WI38 (cell line): ENCODE measurements around the gene HSPB3.

Experiments
- H3K4me3 ChIP-seq: 2 replicates; pipeline ENCODE4 v1.5.1; 2011; ENCODE audit warnings: low read depth, mild to moderate bottlenecking, control low read depth, low read length
- CTCF ChIP-seq: IDR thresholded peaks from 2 replicates; pipeline ENCODE4 v1.5.1; 2012; ENCODE audit warnings: low read depth, mild to moderate bottlenecking, control low read depth, low read length

HSPB3 gene

GRCh38 chr5:54445691-54446378, 9.7 kb upstream of the HSPB3 start:
- TF ChIP-seq CTCF = no peak

GRCh38 chr5:54446379-54446732, 9.1 kb upstream of the HSPB3 start:
- TF ChIP-seq CTCF = no peak
- no peak overlapping the region for H3K4me3 ChIP-seq

More at GRCh38 chr5:54445691-54446378, 9.7 kb upstream of the HSPB3 start:
- no peak overlapping the region for H3K4me3 ChIP-seq

GRCh38 chr5:54449923-54450322, 5.6 kb upstream of the HSPB3 start:
- TF ChIP-seq CTCF = no peak
- no peak overlapping the region for H3K4me3 ChIP-seq

GRCh38 chr5:54450542-54450941, 5.0 kb upstream of the HSPB3 start:
- TF ChIP-seq CTCF = no peak
- H3K4me3 ChIP-seq = no peak overlapping the region

GRCh38 chr5:54453046-54453445, 2.5 kb upstream of the HSPB3 start:
- no peak for TF ChIP-seq CTCF
- no peak overlapping the region for H3K4me3 ChIP-seq

- no peak for TF ChIP-seq CTCF
- H3K4me3 ChIP-seq = no peak overlapping the region
Observed at GRCh38 chr5:54454602-54455001, 897 bp upstream of the HSPB3 start.

- TF ChIP-seq CTCF = no peak
- H3K4me3 ChIP-seq = no peak overlapping the region
Observed at GRCh38 chr5:54457094-54457862, 1.8 kb downstream of the HSPB3 start.
